ENCODE data around the gene TBCD.

Gene TBCD

DNA sequence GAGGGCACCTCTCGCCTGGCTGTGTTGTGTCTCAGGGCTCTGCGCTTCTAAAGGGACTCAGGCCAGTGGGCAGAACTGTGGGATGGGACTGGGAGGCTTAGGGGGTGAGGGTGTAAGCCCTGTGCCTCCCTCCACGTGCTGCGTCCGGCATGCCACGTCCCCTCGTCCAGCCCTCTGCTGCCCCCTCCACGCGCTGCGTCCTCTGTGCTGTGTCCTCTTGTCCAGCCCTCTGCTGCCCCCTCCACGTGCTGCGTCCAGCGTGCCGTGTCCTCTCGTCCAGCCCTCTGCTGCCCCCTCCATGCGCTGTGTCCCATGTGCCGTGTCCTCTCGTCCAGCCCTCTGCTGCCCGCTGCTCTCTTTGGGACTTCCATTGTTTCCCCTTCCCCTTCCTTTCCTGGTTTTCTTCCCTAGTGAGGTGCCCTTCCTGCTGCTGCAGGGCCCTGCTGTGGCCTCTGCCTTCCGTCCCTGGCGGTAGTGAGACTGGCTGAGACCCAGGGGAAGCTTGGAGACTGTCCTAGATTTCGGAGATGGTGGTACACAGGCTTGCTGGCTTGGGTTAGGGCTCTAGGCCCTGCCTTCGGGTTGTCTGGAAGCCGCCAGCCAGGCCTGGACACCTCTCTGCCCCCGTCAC is 94.3 kb downstream of the TBCD start:
- no peak overlapping the region for H3K27ac ChIP-seq (ENCODE audit: extremely low read depth, low read depth, low read length)
- POLR2A ChIA-PET = no interaction called here

More for the DNA sequence above, 94.3 kb downstream of the TBCD start:
- H3K36me3 ChIP-seq (ENCODE audit: control insufficient read depth in 2 of 2, insufficient read depth in 1 of 2, low read length in 2 of 2) = peaks cover 0 to 7% of the 10 kb centered on the region in 2 experiments; a peak in 2 of 3 replicates
- CTCF ChIA-PET = no interaction called here
- no peak for TF ChIP-seq ZNF121 (tag by site-specific recombination; IDR thresholded peaks at IDR 0.05)
- TF ChIP-seq ZNF302 (tag by site-specific recombination; IDR thresholded peaks at IDR 0.05; ENCODE audit: low read depth) = no peak
- no peak for TF ChIP-seq KLF16 (tag by site-specific recombination; IDR thresholded peaks at IDR 0.05)
- TF ChIP-seq, protein P1, sequence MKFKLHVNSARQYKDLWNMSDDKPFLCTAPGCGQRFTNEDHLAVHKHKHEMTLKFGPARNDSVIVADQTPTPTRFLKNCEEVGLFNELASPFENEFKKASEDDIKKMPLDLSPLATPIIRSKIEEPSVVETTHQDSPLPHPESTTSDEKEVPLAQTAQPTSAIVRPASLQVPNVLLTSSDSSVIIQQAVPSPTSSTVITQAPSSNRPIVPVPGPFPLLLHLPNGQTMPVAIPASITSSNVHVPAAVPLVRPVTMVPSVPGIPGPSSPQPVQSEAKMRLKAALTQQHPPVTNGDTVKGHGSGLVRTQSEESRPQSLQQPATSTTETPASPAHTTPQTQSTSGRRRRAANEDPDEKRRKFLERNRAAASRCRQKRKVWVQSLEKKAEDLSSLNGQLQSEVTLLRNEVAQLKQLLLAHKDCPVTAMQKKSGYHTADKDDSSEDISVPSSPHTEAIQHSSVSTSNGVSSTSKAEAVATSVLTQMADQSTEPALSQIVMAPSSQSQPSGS (tag by site-specific recombination; IDR thresholded peaks at IDR 0.05; ENCODE audit: low read depth) = no peak
- TF ChIP-seq ZNF654 (tag by site-specific recombination; IDR thresholded peaks at IDR 0.05; ENCODE audit: low read depth) = no peak
- no peak for TF ChIP-seq ZNF560 (tag by site-specific recombination; IDR thresholded peaks at IDR 0.05; ENCODE audit: borderline replicate concordance)
- TF ChIP-seq SP2 (tag by site-specific recombination; IDR thresholded peaks at IDR 0.05) = no peak
- TF ChIP-seq GFI1B (tag by site-specific recombination; IDR thresholded peaks at IDR 0.05) = no peak
- TF ChIP-seq ZNF366 (tag by site-specific recombination; conservative IDR thresholded peaks at IDR 0.05) = no peak
- TF ChIP-seq, protein P2, sequence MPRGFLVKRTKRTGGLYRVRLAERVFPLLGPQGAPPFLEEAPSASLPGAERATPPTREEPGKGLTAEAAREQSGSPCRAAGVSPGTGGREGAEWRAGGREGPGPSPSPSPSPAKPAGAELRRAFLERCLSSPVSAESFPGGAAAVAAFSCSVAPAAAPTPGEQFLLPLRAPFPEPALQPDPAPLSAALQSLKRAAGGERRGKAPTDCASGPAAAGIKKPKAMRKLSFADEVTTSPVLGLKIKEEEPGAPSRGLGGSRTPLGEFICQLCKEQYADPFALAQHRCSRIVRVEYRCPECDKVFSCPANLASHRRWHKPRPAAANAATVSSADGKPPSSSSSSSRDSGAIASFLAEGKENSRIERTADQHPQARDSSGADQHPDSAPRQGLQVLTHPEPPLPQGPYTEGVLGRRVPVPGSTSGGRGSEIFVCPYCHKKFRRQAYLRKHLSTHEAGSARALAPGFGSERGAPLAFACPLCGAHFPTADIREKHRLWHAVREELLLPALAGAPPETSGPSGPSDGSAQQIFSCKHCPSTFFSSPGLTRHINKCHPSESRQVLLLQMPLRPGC (tag by site-specific recombination; IDR thresholded peaks at IDR 0.05) = no peak
- no peak for TF ChIP-seq HOXA7 (CRISPR knock-in tag; IDR thresholded peaks at IDR 0.05; ENCODE audit: borderline replicate concordance)
- TF ChIP-seq, protein P3, sequence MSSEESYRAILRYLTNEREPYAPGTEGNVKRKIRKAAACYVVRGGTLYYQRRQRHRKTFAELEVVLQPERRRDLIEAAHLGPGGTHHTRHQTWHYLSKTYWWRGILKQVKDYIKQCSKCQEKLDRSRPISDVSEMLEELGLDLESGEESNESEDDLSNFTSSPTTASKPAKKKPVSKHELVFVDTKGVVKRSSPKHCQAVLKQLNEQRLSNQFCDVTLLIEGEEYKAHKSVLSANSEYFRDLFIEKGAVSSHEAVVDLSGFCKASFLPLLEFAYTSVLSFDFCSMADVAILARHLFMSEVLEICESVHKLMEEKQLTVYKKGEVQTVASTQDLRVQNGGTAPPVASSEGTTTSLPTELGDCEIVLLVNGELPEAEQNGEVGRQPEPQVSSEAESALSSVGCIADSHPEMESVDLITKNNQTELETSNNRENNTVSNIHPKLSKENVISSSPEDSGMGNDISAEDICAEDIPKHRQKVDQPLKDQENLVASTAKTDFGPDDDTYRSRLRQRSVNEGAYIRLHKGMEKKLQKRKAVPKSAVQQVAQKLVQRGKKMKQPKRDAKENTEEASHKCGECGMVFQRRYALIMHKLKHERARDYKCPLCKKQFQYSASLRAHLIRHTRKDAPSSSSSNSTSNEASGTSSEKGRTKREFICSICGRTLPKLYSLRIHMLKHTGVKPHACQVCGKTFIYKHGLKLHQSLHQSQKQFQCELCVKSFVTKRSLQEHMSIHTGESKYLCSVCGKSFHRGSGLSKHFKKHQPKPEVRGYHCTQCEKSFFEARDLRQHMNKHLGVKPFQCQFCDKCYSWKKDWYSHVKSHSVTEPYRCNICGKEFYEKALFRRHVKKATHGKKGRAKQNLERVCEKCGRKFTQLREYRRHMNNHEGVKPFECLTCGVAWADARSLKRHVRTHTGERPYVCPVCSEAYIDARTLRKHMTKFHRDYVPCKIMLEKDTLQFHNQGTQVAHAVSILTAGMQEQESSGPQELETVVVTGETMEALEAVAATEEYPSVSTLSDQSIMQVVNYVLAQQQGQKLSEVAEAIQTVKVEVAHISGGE (tag by site-specific recombination; conservative IDR thresholded peaks at IDR 0.05; ENCODE audit: low read depth) = no peak
- TF ChIP-seq, protein P4, sequence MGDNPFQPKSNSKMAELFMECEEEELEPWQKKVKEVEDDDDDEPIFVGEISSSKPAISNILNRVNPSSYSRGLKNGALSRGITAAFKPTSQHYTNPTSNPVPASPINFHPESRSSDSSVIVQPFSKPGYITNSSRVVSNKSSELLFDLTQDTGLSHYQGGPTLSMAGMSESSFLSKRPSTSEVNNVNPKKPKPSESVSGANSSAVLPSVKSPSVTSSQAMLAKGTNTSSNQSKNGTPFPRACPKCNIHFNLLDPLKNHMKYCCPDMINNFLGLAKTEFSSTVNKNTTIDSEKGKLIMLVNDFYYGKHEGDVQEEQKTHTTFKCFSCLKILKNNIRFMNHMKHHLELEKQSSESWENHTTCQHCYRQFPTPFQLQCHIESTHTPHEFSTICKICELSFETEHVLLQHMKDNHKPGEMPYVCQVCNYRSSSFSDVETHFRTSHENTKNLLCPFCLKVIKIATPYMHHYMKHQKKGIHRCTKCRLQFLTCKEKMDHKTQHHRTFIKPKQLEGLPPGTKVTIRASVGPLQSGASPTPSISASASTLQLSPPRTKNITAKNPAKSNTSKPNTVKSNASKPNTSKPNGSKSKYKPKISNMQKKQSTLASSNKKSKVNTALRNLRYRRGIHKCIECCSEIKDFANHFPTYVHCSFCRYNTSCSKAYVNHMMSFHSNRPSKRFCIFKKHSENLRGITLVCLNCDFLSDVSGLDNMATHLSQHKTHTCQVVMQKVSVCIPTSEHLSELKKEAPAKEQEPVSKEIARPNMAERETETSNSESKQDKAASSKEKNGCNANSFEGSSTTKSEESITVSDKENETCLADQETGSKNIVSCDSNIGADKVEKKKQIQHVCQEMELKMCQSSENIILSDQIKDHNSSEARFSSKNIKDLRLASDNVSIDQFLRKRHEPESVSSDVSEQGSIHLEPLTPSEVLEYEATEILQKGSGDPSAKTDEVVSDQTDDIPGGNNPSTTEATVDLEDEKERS (tag by site-specific recombination; IDR thresholded peaks at IDR 0.05) = no peak
- no peak for TF ChIP-seq MYNN (tag by site-specific recombination; IDR thresholded peaks at IDR 0.05; ENCODE audit: borderline replicate concordance)
- no peak for TF ChIP-seq WT1 (tag by site-specific recombination; IDR thresholded peaks at IDR 0.05)
- no peak for TF ChIP-seq ZNF510 (tag by site-specific recombination; IDR thresholded peaks at IDR 0.05; ENCODE audit: insufficient replicate concordance)
- no peak for TF ChIP-seq ZNF10 (tag by site-specific recombination; IDR thresholded peaks at IDR 0.05)
- no peak for TF ChIP-seq ZNF239 (tag by site-specific recombination; IDR thresholded peaks at IDR 0.05)
- TF ChIP-seq ZNF830 (tag by site-specific recombination; IDR thresholded peaks at IDR 0.05; ENCODE audit: low read depth) = no peak
- no peak for TF ChIP-seq ZNF114 (tag by site-specific recombination; IDR thresholded peaks at IDR 0.05)
- H3K9me3 ChIP-seq (ENCODE audit: control insufficient read depth, insufficient read depth, low read depth, low read length) = no peaks in the 10 kb centered on the region
- no peaks in the 10 kb centered on the region for H3K4me1 ChIP-seq (ENCODE audit: control insufficient read depth, insufficient read depth, low read length)
- H3K4me3 ChIP-seq (ENCODE audit: low read depth, low read length) = no peak overlapping the region

Data from HEK293 (cell line).